NK-92 (cell line): ENCODE data around the gene PCDHB12.

Experiments
- DNase-seq: peaks from one replicate; lab custom pipeline; 2025; ENCODE audit not compliant: unreplicated experiment; lab: John Stamatoyannopoulos, UW

PCDHB12 gene

GRCh38 chr5:141260458-141261237 lies 52.1 kb downstream of the PCDHB12 start:
- DNase-seq: no peak

GRCh38 chr5:141261238-141261546 lies 52.7 kb downstream of the PCDHB12 start:
- no peak for DNase-seq
